ENCODE results near the gene LRP8. TPM values are rescaled to one million over a fixed set of nuclear protein-coding genes. Genes with fewer than 3 reads are reported as not detected.

Gene LRP8
- total and polyA plus RNA-seq, 2 of the 4 experiments (the other 2 are of a cell fraction) = 12.0 to 12.1 TPM

DNA sequence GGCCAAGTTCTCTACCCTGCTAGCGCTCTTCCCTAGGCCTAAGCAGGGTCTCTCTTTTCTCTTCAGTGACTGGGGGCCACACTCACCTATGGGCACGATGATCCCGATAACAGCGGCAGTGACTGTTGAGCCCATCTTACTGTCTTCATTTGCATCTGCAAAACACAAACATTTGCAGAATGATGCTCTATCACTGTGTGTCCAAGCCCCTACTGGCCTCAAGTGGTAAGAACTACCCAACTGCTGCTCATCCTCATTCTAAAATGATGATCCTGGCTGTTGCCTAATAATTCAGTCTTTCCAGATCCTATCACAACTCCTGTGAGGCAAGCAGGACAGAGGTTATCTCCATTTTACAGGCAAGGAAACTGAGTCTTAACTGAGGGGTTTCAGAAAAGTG is 72.8 kb downstream of the LRP8 start:
- TF ChIP-seq MXI1 (IDR thresholded peaks at IDR 0.05; ENCODE audit: borderline replicate concordance, low read depth, low read length) (no peak), CEBPB (IDR thresholded peaks at IDR 0.05; ENCODE audit: low read depth, low read length) (peak; percentile 40; the same call in 1 of the 2 replicates), FOS (IDR thresholded peaks at IDR 0.05; ENCODE audit: low read depth, low read length) (no peak), CHD1 (IDR thresholded peaks at IDR 0.05; ENCODE audit: low read depth, low read length) (no peak), SMC3 (IDR thresholded peaks at IDR 0.05; ENCODE audit: low read depth, low read length) (no peak)
- TF ChIP-seq, protein P1, sequence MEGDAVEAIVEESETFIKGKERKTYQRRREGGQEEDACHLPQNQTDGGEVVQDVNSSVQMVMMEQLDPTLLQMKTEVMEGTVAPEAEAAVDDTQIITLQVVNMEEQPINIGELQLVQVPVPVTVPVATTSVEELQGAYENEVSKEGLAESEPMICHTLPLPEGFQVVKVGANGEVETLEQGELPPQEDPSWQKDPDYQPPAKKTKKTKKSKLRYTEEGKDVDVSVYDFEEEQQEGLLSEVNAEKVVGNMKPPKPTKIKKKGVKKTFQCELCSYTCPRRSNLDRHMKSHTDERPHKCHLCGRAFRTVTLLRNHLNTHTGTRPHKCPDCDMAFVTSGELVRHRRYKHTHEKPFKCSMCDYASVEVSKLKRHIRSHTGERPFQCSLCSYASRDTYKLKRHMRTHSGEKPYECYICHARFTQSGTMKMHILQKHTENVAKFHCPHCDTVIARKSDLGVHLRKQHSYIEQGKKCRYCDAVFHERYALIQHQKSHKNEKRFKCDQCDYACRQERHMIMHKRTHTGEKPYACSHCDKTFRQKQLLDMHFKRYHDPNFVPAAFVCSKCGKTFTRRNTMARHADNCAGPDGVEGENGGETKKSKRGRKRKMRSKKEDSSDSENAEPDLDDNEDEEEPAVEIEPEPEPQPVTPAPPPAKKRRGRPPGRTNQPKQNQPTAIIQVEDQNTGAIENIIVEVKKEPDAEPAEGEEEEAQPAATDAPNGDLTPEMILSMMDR (conservative IDR thresholded peaks at IDR 0.05; ENCODE audit: low read depth, low read length) = 0 out of 2 replicates have a peak, but pooled peaks have one; percentile 9
- TF ChIP-seq, protein P2, sequence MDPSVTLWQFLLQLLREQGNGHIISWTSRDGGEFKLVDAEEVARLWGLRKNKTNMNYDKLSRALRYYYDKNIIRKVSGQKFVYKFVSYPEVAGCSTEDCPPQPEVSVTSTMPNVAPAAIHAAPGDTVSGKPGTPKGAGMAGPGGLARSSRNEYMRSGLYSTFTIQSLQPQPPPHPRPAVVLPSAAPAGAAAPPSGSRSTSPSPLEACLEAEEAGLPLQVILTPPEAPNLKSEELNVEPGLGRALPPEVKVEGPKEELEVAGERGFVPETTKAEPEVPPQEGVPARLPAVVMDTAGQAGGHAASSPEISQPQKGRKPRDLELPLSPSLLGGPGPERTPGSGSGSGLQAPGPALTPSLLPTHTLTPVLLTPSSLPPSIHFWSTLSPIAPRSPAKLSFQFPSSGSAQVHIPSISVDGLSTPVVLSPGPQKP (IDR thresholded peaks at IDR 0.05; ENCODE audit: borderline replicate concordance, low read depth, low read length) = no peak
- intact Hi-C loops (cut with micrococcal nuclease) (no loop called here), in situ Hi-C loops (cut with MboI; ENCODE audit: low sequenced_read_pairs) (no loop called here), dilution Hi-C loops (cut with HindIII; ENCODE audit: low sequenced_read_pairs, unreplicated experiment) (no loop called here)
- Histone ChIP-seq H3K36me3 (ENCODE audit: control insufficient read depth, insufficient read depth, low read length) (0 out of 2 replicates have a peak, but pooled peaks cover 1% of the 10 kb centered on the region), H3K27me3 (ENCODE audit: control insufficient read depth, insufficient read depth, low read length) (no peaks in the 10 kb centered on the region), H4K5ac (ENCODE audit: low read depth, low read length) (no peak overlapping the region), H3K79me1 (ENCODE audit: low read depth in 1 of 2, low read length in 2 of 2) (no peaks in the 10 kb centered on the region), H3K9ac (ENCODE audit: low read depth, low read length) (no peak overlapping the region), H3K18ac (ENCODE audit: low read depth, low read length) (no peak overlapping the region), H3K9me3 (ENCODE audit: control insufficient read depth, insufficient read depth, low read length) (no peaks in the 10 kb centered on the region), H3K4ac (ENCODE audit: low read depth, low read length) (peak overlapping the region; percentile 85; the same call in 1 of the 2 replicates), H3K4me3 (ENCODE audit: insufficient read depth, low read depth, low read length) (no peak overlapping the region), H3K4me1 (ENCODE audit: control insufficient read depth, insufficient read depth, low read length) (peaks cover 6% of the 10 kb centered on the region; the same call in 1 of the 2 replicates), H4K91ac (ENCODE audit: insufficient read depth, low read depth, low read length) (peak overlapping the region; percentile 53; the same call in 1 of the 2 replicates), H3K23ac (ENCODE audit: low read depth, low read length) (no peak overlapping the region), H2BK20ac (ENCODE audit: low read depth, low read length) (peak overlapping the region; percentile 74; the same call in 1 of the 2 replicates), H2BK5ac (ENCODE audit: low read depth, low read length, poor library complexity, severe bottlenecking) (peak overlapping the region; percentile 91), H3K4me2 (ENCODE audit: low read depth, low read length) (no peak overlapping the region), H2BK15ac (ENCODE audit: low read depth, low read length) (peak overlapping the region; percentile 73; the same call in 1 of the 3 replicates), H3K27ac (ENCODE audit: insufficient read depth, low read length) (peak overlapping the region; percentile 21), H2AFZ (replicated peaks; ENCODE audit: low read length, poor library complexity) (no peak overlapping the region), H3K9me1 (ENCODE audit: insufficient read depth, low read length) (peaks cover 25% of the 10 kb centered on the region), H3K14ac (replicated peaks; ENCODE audit: low read depth, low read length) (peak overlapping the region; percentile 21; the same call in 1 of the 2 replicates), H2AK5ac (ENCODE audit: low read depth, low read length) (peak overlapping the region; percentile 55), H2BK120ac (ENCODE audit: low read depth, low read length) (0 out of 2 replicates have a peak overlapping the region, but pooled peaks have one; percentile 81), H4K8ac (ENCODE audit: low read depth in 2 of 2, low read length in 2 of 2) (no peak overlapping the region; a peak in 1 of 4 replicates), H4K20me1 (ENCODE audit: insufficient read depth, low read length) (no peaks in the 10 kb centered on the region), H3K56ac (ENCODE audit: extremely low read depth, insufficient read depth, low read length) (no peak overlapping the region), H2AK9ac (replicated peaks; ENCODE audit: low read depth, low read length, poor library complexity) (no peak overlapping the region)
- ChIA-PET POLR2A (ENCODE audit: unreplicated experiment) (no interaction called here), CTCF (interaction anchor here (0.5 to 0.6 kb wide), 3 partner anchors 51 to 403 kb away, joined by 3 to 5 read pairs (median 4); no protein-coding TSS in a partner anchor)
- BruUV-seq (replicated peaks) = no TSS peak
- ATAC-seq (ENCODE audit: low read depth) (no peak), DNase-seq (no peak)
- 95% methylated on average over 4 of the region's 4 CpGs; no CpG with 5 or more reads in 1 of the 2 experiments for WGBS, 2 experiments (ENCODE audit: extremely low coverage in 2 of 2, insufficient read length in 1 of 2)

Measured in IMR-90 (cell line).